H9 (cell line): ENCODE measurements around the gene PAGE4. TPM values are rescaled to one million over a fixed set of nuclear protein-coding genes. Genes with fewer than 3 reads are reported as not detected.

ENCODE experiments used
- DNase-seq: peaks from one replicate; pipeline ENCODE4 v3.0.0-alpha.2; 2017
- H2AFZ ChIP-seq: one replicate; pipeline ENCODE4 v1.6.1; 2013; ENCODE audit warnings: mild to moderate bottlenecking, low read length, control low read depth, moderate library complexity
- H2AK5ac ChIP-seq: 2 replicates; pipeline ENCODE4 v1.6.1; 2013; ENCODE audit warnings: low read length, control low read depth, mixed read lengths; ENCODE audit not compliant: insufficient read length
- H2BK120ac ChIP-seq: one replicate; pipeline ENCODE4 v1.6.1; 2013; ENCODE audit warnings: low read depth, mild to moderate bottlenecking, low read length, control low read depth, inconsistent platforms; ENCODE audit not compliant: poor library complexity, severe bottlenecking
- H2BK12ac ChIP-seq: 2 replicates; pipeline ENCODE4 v1.6.1; 2013; ENCODE audit warnings: low read length, control low read depth, mixed read lengths, low read depth; ENCODE audit not compliant: insufficient read length
- H2BK15ac ChIP-seq: 2 replicates; pipeline ENCODE4 v1.6.1; 2013; ENCODE audit warnings: low read depth, low read length, control low read depth
- H2BK20ac ChIP-seq: one replicate; pipeline ENCODE4 v1.6.1; 2013; ENCODE audit warnings: low read depth, mild to moderate bottlenecking, low read length, control low read depth, inconsistent platforms; ENCODE audit not compliant: poor library complexity, severe bottlenecking
- H2BK5ac ChIP-seq: 2 replicates; pipeline ENCODE4 v1.6.1; 2013; ENCODE audit warnings: low read length, control low read depth, mixed read lengths; ENCODE audit not compliant: insufficient read length
- H3K14ac ChIP-seq: 2 replicates; pipeline ENCODE4 v1.6.1; 2013; ENCODE audit warnings: low read length, control low read depth; ENCODE audit not compliant: insufficient read depth
- H3K18ac ChIP-seq: 2 replicates; pipeline ENCODE4 v1.6.1; 2013; ENCODE audit warnings: low read depth, mild to moderate bottlenecking, mixed read lengths, low read length, control low read depth; ENCODE audit not compliant: insufficient read length
- H3K23ac ChIP-seq: 2 replicates; pipeline ENCODE4 v1.6.1; 2013; ENCODE audit warnings: low read length, control low read depth, mixed read lengths, low read depth; ENCODE audit not compliant: insufficient read length
- H3K23me2 ChIP-seq: 2 replicates; pipeline ENCODE4 v1.6.1; 2013; ENCODE audit warnings: low read depth, mild to moderate bottlenecking, mixed read lengths, low read length, control low read depth; ENCODE audit not compliant: insufficient read length, poor library complexity, severe bottlenecking
- H3K27ac ChIP-seq: 2 replicates; pipeline ENCODE4 v1.5.1; 2013; ENCODE audit warnings: low read length, control low read depth, mixed read lengths, low read depth; ENCODE audit not compliant: insufficient read length
- H3K27me3 ChIP-seq: 2 replicates; pipeline ENCODE4 v1.6.1; 2013; ENCODE audit warnings: low read length, control low read depth, inconsistent platforms; ENCODE audit not compliant: insufficient read depth
- H3K4ac ChIP-seq: 2 replicates; pipeline ENCODE4 v1.6.1; 2013; ENCODE audit warnings: low read depth, mild to moderate bottlenecking, control low read depth, inconsistent platforms, low read length, moderate library complexity
- H3K4me1 ChIP-seq: 2 replicates; pipeline ENCODE4 v1.6.1; 2013; ENCODE audit warnings: low read length, control low read depth, inconsistent platforms; ENCODE audit not compliant: insufficient read depth
- H3K4me2 ChIP-seq: 2 replicates; pipeline ENCODE4 v1.6.1; 2013; ENCODE audit warnings: low read length, control low read depth, mixed read lengths; ENCODE audit not compliant: insufficient read length, insufficient read depth
- H3K56ac ChIP-seq: 2 replicates; pipeline ENCODE4 v1.6.1; 2013; ENCODE audit warnings: low read depth, mild to moderate bottlenecking, mixed read lengths, low read length, control low read depth; ENCODE audit not compliant: insufficient read length
- H3K79me1 ChIP-seq: 2 replicates; pipeline ENCODE4 v1.6.1; 2013; ENCODE audit warnings: low read depth, mild to moderate bottlenecking, moderate library complexity, low read length, control low read depth, inconsistent platforms; ENCODE audit not compliant: insufficient read depth, poor library complexity, severe bottlenecking
- H3K79me2 ChIP-seq: 2 replicates; pipeline ENCODE4 v1.6.1; 2013; ENCODE audit warnings: low read length, control low read depth, inconsistent platforms; ENCODE audit not compliant: insufficient read depth
- H3K9ac ChIP-seq: 2 replicates; pipeline ENCODE4 v1.6.1; 2013; ENCODE audit warnings: low read length, control low read depth, mixed read lengths; ENCODE audit not compliant: insufficient read length; ENCODE audit errors: extremely low read depth
- H3K9me3 ChIP-seq: one replicate; pipeline ENCODE4 v1.6.1; 2013; ENCODE audit warnings: low read depth, low read length, inconsistent platforms; ENCODE audit not compliant: control insufficient read depth
- H3T11ph ChIP-seq: one replicate; pipeline ENCODE4 v1.6.1; 2013; ENCODE audit warnings: mild to moderate bottlenecking, low read length, control low read depth, inconsistent platforms
- H4K20me1 ChIP-seq: one replicate; pipeline ENCODE4 v1.6.1; 2013; ENCODE audit not compliant: control insufficient read depth, insufficient read length, insufficient read depth
- H4K5ac ChIP-seq: 2 replicates; pipeline ENCODE4 v1.6.1; 2013; ENCODE audit warnings: low read depth, mild to moderate bottlenecking, mixed read lengths, low read length, control low read depth; ENCODE audit not compliant: insufficient read length
- H4K8ac ChIP-seq: replicated peaks from 2 replicates; pipeline ENCODE4 v1.6.1; 2013; ENCODE audit warnings: low read length, control low read depth, mixed read lengths, low read depth; ENCODE audit not compliant: insufficient read length
- H4K91ac ChIP-seq: 2 replicates; pipeline ENCODE4 v1.6.1; 2013; ENCODE audit warnings: low read depth, mild to moderate bottlenecking, moderate library complexity, mixed read lengths, low read length, control low read depth; ENCODE audit not compliant: insufficient read length
- H3K27ac Mint-ChIP-seq, 3 experiments: 2 replicates in 2 of 3; 3 replicates in 1 of 3; pipeline ENCODE4 v1.8.0; 2020 to 2021; ENCODE audit warnings: mixed read lengths in 3 of 3, mild to moderate bottlenecking in 1 of 3, moderate library complexity in 1 of 3
- H3K27me3 Mint-ChIP-seq: 2 replicates; pipeline ENCODE4 v1.8.0; 2021; ENCODE audit warnings: low read depth, mild to moderate bottlenecking, moderate library complexity, mixed read lengths
- H3K36me3 Mint-ChIP-seq, 3 experiments: 2 replicates in 2 of 3; 3 replicates in 1 of 3; pipeline ENCODE4 v1.8.0; 2020 to 2021; ENCODE audit warnings: low read depth in 3 of 3, mixed read lengths in 3 of 3; ENCODE audit not compliant: insufficient read depth in 1 of 3
- H3K4me1 Mint-ChIP-seq, 2 experiments: 2 replicates each; pipeline ENCODE4 v1.8.0; 2020; ENCODE audit warnings: mixed read lengths in 2 of 2
- H3K4me3 Mint-ChIP-seq, 2 experiments: 2 replicates in 1 of 2; 3 replicates in 1 of 2; pipeline ENCODE4 v1.8.0; 2020 to 2021; ENCODE audit warnings: mild to moderate bottlenecking in 2 of 2, mixed read lengths in 2 of 2, moderate library complexity in 1 of 2
- H3K9me3 Mint-ChIP-seq, 2 experiments: 2 replicates in 1 of 2; 3 replicates in 1 of 2; pipeline ENCODE4 v1.8.0; 2020; ENCODE audit warnings: mild to moderate bottlenecking in 2 of 2, mixed read lengths in 2 of 2, moderate library complexity in 1 of 2
- CTCF ChIP-seq: fragments of 200-600 bp; sonication (generic); conservative IDR thresholded peaks from 3 replicates; pipeline ENCODE4 v1.8.0; 2021; ENCODE audit warnings: antibody characterized with exemption, mild to moderate bottlenecking
- total RNA-seq: library from RNA; stranded (reverse); gene quantifications from 2 replicates; pipeline ENCODE4 v1.2.1, GENCODE V29; 2021

The PAGE4 gene
- total RNA-seq, 1 experiment from 2014 or later = 0.57 TPM

GRCh38 chrX:49793686-49794085, 35.4 kb upstream of the PAGE4 start:
- Histone ChIP-seq H2AFZ (no peak overlapping the region), H3K14ac (no peak overlapping the region), H4K20me1 (no peaks in the 10 kb centered on the region), H2BK5ac (no peak overlapping the region), H2BK12ac (no peak overlapping the region), H3K4ac (no peak overlapping the region), H3K23me2 (no peaks in the 10 kb centered on the region), H4K91ac (no peak overlapping the region), H3K9me3 (peaks cover 65% of the 10 kb centered on the region), H3K56ac (no peak overlapping the region), H3K79me2 (no peaks in the 10 kb centered on the region), H3K23ac (no peak overlapping the region), H3K27me3 (no peaks in the 10 kb centered on the region; the same call in 1 of the 2 replicates), H3K4me1 (no peaks in the 10 kb centered on the region), H3K9ac (no peak overlapping the region), H3K27ac (no peak overlapping the region), H3K79me1 (no peaks in the 10 kb centered on the region), H3K4me2 (no peak overlapping the region), H3T11ph (no peak overlapping the region), H2BK15ac (no peak overlapping the region), H2BK120ac (no peak overlapping the region), H2AK5ac (no peak overlapping the region), H3K18ac (no peak overlapping the region), H2BK20ac (no peak overlapping the region), H4K5ac (no peak overlapping the region), H4K8ac (no peak overlapping the region)
- no peak for TF ChIP-seq CTCF
- H3K4me1 Mint-ChIP-seq = no peaks in the 10 kb centered on the region
- H3K27me3 Mint-ChIP-seq = peaks cover 8% of the 10 kb centered on the region
- H3K36me3 Mint-ChIP-seq = no peaks in the 10 kb centered on the region
- H3K27ac Mint-ChIP-seq = no peak overlapping the region
- H3K9me3 Mint-ChIP-seq = peaks cover 14 to 15% of the 10 kb centered on the region in 2 experiments
- no peak for DNase-seq
- no peak overlapping the region for H3K4me3 Mint-ChIP-seq
